Measurements from ENCODE around the gene DNAJB5.
"Not testable (repeated sequence)": the region's sequence is repeated elsewhere in the genome, so short reads cannot be mapped to it uniquely, and the experiment has no call there.

The DNAJB5 gene

DNA sequence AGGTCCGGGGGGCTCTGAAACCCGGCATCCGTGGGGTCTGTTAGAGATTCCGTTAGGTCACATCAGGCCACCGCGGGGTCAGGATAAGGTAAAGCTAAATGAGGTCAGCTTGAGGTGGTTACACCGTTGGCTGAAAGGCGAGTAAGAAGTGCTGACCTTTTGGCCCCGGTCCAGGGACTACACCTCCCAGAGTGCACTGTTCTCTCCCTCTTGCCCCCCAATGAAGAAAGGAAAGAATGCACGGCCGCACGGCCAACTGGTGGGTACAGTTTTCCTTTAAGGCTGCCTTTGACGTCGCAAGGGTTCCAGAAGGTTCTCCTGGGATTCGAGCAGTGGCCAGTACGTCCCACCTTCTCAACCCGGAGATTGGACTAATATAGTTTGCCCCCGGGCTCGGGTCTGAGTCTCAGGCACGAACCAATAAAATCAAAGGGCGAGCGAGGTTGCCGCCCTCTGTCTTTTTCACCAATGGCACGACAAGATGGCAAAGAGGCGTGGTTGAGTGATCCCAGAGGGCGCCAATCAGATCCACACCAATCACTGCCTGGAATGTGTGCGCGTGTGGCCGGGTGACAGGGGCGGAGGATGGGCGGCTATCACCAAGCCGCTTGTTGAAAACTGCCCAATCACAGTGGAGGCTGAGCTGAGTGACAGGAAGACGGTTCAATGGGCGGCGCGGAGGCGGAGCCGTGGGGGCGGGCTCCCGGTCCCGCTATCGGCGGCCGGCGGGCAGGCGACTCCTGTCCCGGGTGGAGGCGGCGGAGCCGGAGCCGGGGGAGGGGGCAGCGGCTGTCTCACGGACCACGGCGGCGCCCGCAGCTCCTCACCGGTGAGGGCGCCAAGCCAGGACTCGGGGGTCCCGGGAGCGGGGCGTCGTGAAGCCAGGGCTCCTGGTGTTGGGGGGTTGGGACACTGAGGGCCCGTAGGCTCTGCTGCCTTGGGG lies at the start of gene DNAJB5:
Gene DNAJB5 (plus strand): TSS at position 743 of the 943 bp plus-strand sequence. CDS start 886 bp downstream, outside the sequence.
- TF ChIP-seq EZH2phosphoT487 (IDR thresholded peaks at IDR 0.05; ENCODE audit: borderline replicate concordance): no peak
- TF ChIP-seq, protein P1, sequence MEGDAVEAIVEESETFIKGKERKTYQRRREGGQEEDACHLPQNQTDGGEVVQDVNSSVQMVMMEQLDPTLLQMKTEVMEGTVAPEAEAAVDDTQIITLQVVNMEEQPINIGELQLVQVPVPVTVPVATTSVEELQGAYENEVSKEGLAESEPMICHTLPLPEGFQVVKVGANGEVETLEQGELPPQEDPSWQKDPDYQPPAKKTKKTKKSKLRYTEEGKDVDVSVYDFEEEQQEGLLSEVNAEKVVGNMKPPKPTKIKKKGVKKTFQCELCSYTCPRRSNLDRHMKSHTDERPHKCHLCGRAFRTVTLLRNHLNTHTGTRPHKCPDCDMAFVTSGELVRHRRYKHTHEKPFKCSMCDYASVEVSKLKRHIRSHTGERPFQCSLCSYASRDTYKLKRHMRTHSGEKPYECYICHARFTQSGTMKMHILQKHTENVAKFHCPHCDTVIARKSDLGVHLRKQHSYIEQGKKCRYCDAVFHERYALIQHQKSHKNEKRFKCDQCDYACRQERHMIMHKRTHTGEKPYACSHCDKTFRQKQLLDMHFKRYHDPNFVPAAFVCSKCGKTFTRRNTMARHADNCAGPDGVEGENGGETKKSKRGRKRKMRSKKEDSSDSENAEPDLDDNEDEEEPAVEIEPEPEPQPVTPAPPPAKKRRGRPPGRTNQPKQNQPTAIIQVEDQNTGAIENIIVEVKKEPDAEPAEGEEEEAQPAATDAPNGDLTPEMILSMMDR (conservative IDR thresholded peaks at IDR 0.05; ENCODE audit: low read length): no peak
- Histone ChIP-seq H4K20me1 (ENCODE audit: insufficient read depth, low read length, poor library complexity, severe bottlenecking) (no peaks in the 10 kb centered on the region), H3K9ac (ENCODE audit: low read depth, low read length, poor library complexity, severe bottlenecking) (peak within 1 kb of the TSS; percentile 92), H3K4me2 (ENCODE audit: low read depth, low read length, poor library complexity, severe bottlenecking) (peak within 1 kb of the TSS; percentile 86), H3F3A (ENCODE audit: low read depth) (no peaks in the 10 kb centered on the region), H3K9me2 (replicated peaks; ENCODE audit: low read depth, low read length) (no peaks in the 10 kb centered on the region), H3K4me1 (ENCODE audit: insufficient read depth, low read length, poor library complexity, severe bottlenecking) (peaks cover 56% of the 10 kb centered on the region), H3K36me3 (ENCODE audit: insufficient read depth, low read length) (no peaks in the 10 kb centered on the region), H3K9me3 (ENCODE audit: insufficient read depth, low read depth, low read length) (no peaks in the 10 kb centered on the region), H3K79me2 (ENCODE audit: insufficient read depth, low read length) (peaks cover 7% of the 10 kb centered on the region; the same call in 1 of the 2 replicates), H3K4me3 (ENCODE audit: low read length, poor library complexity, severe bottlenecking) (peak within 1 kb of the TSS; percentile 82), H3K27me3 (ENCODE audit: insufficient read depth, low read length, poor library complexity, severe bottlenecking) (no peaks in the 10 kb centered on the region), H2AFZ (ENCODE audit: low read length) (peak within 1 kb of the TSS; percentile 84)

DNA sequence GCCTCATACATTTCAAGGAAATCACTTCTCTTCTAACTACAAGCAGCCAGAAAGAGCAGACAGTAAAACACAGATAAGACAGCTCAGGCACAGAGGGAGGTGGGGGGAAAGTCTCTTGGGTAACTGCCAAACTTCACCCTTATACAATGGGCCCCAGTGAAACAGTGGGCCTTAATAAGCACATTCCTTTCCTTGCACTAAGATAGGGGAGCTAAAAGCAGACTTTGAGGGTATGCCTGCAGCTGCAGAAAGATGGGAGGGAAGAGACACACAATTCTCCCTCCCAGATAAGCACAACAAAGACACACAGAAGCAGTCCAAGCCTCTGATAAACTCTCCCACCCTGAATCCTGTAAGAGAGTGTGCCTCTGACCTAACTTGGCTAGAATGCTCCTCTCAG lies 49.6 kb upstream of the DNAJB5 start:
- H4K20me1 ChIP-seq (ENCODE audit: insufficient read depth, low read length, poor library complexity, severe bottlenecking); H3K9me2 ChIP-seq (replicated peaks; ENCODE audit: low read depth, low read length); H3K4me3 ChIP-seq (ENCODE audit: low read length, poor library complexity, severe bottlenecking); H3F3A ChIP-seq (ENCODE audit: low read depth); H3K27me3 ChIP-seq (ENCODE audit: insufficient read depth, low read length, poor library complexity, severe bottlenecking); H3K9me3 ChIP-seq (ENCODE audit: insufficient read depth, low read depth, low read length); H3K9ac ChIP-seq (ENCODE audit: low read depth, low read length, poor library complexity, severe bottlenecking); H2AFZ ChIP-seq (ENCODE audit: low read length); H3K4me1 ChIP-seq (ENCODE audit: insufficient read depth, low read length, poor library complexity, severe bottlenecking); H3K36me3 ChIP-seq (ENCODE audit: insufficient read depth, low read length); H3K79me2 ChIP-seq (ENCODE audit: insufficient read depth, low read length); H3K4me2 ChIP-seq (ENCODE audit: low read depth, low read length, poor library complexity, severe bottlenecking): not testable (repeated sequence)

DNA sequence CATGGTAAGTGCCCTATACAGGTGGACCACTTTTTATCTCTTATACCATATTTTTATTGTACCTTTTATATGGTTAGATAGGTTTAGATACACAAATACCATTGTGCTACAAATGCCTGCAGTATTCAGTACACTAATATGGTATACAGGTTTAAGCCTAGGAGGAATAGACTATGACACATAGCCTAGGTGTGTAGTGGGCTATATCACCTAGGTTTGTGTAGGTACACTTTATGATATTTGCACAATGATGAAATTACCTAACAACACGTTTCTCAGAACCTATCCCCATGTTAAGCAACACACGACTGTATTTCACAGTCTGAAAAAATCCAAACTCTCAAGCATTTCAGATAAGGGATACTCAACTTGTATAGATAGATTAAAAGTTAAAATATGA lies 41.1 kb upstream of the DNAJB5 start:
- Histone ChIP-seq H3K4me3 (ENCODE audit: low read length, poor library complexity, severe bottlenecking) (no peak overlapping the region), H3K9ac (ENCODE audit: low read depth, low read length, poor library complexity, severe bottlenecking) (no peak overlapping the region), H3F3A (ENCODE audit: low read depth) (no peaks in the 10 kb centered on the region), H4K20me1 (ENCODE audit: insufficient read depth, low read length, poor library complexity, severe bottlenecking) (no peaks in the 10 kb centered on the region), H3K4me1 (ENCODE audit: insufficient read depth, low read length, poor library complexity, severe bottlenecking) (no peaks in the 10 kb centered on the region), H3K27me3 (ENCODE audit: insufficient read depth, low read length, poor library complexity, severe bottlenecking) (peaks cover under 1% of the 10 kb centered on the region), H3K9me2 (replicated peaks; ENCODE audit: low read depth, low read length) (no peaks in the 10 kb centered on the region), H2AFZ (ENCODE audit: low read length) (no peak overlapping the region), H3K79me2 (ENCODE audit: insufficient read depth, low read length) (no peaks in the 10 kb centered on the region), H3K4me2 (ENCODE audit: low read depth, low read length, poor library complexity, severe bottlenecking) (no peak overlapping the region), H3K9me3 (ENCODE audit: insufficient read depth, low read depth, low read length) (no peaks in the 10 kb centered on the region), H3K36me3 (ENCODE audit: insufficient read depth, low read length) (no peaks in the 10 kb centered on the region)
- TF ChIP-seq EZH2phosphoT487 (IDR thresholded peaks at IDR 0.05; ENCODE audit: borderline replicate concordance): no peak
- TF ChIP-seq, protein P1 (conservative IDR thresholded peaks at IDR 0.05; ENCODE audit: low read length): no peak
